GM19372 (cell line): Measurements from ENCODE around the gene ACTG2.
A peak's percentile ranks its signal among the peaks of the same experiment; 100 is the strongest.

Experiments used
- ATAC-seq: cut with Tn5 transposase; IDR thresholded peaks from one replicate; pipeline ENCODE4 v1.9.1; 2021; ENCODE audit warnings: mild to moderate bottlenecking, low read depth, moderate library complexity; ENCODE audit not compliant: unreplicated experiment

The ACTG2 gene

DNA sequence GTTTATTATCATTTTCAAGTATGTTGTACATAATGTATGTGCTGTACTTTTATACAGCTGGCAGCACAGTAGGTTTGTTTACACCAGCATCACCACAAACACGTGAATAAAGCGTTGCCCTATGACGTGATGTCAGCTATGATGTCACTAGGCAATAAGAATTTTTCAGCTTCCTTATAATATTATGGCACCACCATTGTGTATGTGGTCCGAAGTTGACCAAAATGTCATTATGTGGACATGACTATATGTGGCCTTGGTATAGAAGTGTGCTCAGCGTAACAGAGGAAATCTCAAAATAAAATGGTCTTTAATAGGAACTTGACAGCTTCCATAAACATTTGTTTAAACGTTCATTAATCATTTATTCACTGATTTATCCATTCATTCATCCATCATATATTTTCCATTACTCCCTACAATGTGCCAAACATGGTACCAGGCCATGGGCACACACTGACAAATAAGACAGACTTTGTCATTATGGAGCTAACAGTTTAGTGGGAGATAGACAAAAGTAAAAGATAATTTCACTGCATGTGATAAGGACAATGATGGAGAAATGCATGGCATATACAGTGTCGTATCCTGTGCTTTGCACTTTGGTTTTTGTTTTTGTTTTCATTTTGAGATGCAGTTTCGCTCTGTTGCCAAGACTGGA lies 18.9 kb downstream of the ACTG2 start:
- no peak for ATAC-seq

DNA sequence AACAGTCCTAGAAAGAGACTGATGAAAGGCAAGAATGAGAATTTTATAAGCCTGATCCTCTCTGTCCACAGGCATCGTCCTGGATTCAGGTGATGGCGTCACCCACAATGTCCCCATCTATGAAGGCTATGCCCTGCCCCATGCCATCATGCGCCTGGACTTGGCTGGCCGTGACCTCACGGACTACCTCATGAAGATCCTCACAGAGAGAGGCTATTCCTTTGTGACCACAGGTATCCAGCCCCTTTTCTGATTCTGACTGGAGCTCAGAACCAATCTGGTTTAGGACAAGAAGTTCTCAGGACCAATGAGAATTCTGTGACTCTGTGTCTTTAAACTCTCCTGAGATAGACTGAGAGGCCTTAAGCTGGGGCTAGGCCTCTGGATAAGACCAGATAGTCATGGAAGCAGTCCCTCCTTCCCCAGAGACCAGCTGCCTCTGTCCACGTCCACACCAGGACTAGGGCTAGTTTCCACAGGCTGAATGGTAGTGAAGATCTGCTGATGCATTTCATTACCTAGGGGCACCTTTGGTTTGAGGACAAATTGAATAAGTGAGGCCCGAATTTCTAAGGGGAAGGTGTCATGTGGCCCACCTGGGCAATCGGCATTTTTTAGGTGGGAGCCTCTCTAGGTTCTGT lies 20.7 kb downstream of the ACTG2 start:
- ATAC-seq: no peak

DNA sequence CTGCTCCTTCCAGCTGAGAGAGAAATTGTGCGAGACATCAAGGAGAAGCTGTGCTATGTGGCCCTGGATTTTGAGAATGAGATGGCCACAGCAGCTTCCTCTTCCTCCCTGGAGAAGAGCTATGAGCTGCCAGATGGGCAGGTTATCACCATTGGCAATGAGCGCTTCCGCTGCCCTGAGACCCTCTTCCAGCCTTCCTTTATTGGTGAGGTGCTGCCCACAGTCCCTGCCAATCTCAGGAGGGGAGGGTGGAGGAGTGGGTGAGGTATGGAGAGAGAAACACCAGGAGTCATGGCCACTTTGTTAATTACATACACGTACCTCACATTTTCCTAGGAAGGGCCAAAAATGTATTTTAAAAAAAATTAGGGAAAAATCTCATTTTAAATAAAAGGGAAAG lies 21.9 kb downstream of the ACTG2 start:
- no peak for ATAC-seq

DNA sequence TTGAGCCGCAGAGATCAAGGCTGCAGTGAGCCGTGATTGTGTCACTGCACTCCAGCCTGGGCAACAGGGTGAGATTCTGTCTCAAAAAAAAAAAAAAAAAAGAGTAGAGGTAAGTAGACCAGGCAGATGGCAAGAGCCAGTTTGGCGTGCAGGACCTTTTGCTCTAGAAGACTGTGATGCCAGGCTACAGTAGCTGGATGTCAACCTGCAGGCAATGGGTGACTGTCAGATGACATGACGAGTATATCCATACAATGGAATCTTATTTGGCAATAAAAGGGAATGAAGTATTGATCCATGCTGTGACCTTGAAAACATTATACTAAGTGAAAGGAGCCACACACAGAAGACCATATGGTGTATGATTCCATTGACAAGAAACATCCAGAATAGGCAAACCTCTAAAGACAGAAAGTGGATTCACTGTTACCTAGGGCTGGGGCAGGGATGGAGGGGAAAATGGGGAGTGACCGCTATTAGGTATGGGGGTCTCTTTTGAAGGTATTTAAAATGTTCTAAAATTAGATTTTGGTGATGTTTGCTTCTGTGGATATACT lies 22.7 kb downstream of the ACTG2 start:
- no peak for ATAC-seq

GRCh38 chr2:73916666-73917065 lies 23.9 kb downstream of the ACTG2 start:
- ATAC-seq: no peak

- ATAC-seq: no peak
These were observed 24.5 kb downstream of the ACTG2 start for GRCh38 chr2:73917296-73917695.

DNA sequence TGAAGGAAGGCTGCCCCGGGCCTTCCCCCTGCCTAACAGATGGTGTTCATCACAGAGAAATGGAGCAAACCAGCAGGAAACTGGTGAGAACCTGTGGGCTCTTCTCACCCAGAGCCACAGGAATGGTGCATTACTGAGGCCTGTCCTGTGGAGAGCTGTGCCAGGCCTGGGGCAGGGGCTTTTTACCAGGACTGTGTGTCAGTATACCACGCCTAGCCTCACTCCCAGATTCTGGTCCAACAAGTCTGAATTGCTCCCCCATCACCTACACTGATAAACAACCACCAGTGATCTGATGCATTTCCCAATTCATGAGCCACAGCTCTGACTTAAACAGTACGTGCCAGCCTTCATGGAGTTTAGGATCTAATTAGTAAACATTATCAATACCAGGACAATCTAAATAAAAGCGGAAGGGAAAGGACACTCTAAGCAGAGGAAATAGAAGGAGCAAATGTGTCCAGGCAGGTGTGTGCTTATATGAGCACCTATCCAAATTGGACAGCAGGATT lies 24.9 kb downstream of the ACTG2 start:
- no peak for ATAC-seq

- ATAC-seq: no peak
These were observed 26.0 kb downstream of the ACTG2 start for GRCh38 chr2:73918856-73919255.

DNA sequence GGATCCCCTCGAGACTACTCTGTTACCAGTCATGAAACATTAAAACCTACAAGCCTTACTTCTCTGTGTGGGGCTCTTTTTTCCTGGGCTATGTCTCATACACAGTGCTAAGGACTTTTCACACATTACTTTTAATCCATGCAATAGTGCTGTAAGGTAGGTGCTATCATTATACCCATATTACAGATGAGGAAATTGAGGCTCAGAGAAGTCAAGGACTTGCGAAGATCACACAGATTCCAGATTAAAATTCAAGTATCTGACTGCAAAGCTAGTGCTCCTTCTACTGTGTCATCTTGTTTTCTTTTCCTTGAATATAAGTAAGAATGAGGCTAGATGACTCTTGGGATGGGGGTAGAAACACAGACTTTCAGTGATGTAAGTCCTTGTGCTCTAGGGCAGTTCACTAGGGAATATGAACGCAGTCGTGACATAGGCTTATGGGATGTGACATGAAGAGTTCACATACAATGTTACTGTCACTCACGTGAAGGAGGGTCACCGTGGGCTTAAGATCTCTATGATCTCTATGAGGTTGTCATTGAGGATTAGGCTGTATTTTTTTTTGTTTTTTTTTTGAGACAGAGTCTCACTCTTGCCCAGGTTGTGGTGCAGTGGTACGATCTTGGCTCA lies 26.9 kb downstream of the ACTG2 start:
- no peak for ATAC-seq

- no peak for ATAC-seq
These were observed 28.1 kb downstream of the ACTG2 start for GRCh38 chr2:73920577-73921545.

DNA sequence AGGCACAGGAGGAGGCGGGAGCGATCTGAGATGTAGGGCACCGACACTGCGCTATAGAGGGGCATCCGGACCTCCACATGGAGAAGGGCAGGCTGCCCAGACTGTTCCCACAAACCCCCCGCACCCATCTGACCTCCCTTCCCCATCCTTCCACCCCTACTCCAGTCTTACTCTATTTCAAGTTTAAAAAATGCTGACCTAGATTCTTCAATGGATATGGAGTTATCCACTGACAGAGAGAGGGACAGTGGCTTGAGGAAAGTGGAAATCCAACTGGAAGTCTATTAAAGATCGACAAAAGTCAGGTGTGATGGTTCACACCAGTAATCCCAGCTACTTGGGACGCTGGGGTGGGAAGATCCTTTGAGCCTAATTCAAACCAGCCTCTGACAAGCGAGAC lies 28.8 kb downstream of the ACTG2 start:
- no peak for ATAC-seq

GRCh38 chr2:73922681-73923080 lies 29.9 kb downstream of the ACTG2 start:
- ATAC-seq: no peak

DNA sequence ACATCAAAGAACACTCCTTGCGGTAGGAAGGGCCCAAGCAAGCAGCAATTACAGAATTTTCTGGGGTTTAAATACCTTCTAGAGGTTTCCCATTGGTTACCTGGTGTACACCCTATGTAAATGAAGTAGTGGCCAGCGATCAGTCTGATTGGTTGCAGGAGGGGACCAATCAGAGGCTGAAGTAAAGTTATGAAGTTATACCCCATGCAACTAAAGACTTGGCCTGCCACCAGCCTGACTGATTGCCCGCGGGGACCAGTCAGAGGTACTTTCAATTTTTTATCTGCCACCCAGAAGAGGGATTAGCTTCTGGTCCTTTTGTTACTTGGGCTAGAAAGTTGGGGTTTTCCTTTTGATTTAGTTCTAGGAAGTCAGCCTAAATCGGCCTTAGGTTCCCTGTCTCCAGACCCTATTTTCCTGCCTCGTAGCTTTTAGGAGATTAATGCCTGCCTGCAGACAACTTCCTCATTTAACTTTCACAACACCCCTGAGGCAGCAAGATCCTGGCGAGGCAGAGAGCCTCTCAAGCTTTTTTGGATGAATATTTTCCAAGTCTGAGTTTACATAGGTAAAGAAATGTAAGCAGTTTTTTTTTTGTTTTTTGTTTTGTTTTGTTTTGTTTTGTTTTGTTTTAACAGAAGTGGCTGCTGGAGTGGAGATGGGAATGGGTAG lies 32.4 kb downstream of the ACTG2 start:
- no peak for ATAC-seq

DNA sequence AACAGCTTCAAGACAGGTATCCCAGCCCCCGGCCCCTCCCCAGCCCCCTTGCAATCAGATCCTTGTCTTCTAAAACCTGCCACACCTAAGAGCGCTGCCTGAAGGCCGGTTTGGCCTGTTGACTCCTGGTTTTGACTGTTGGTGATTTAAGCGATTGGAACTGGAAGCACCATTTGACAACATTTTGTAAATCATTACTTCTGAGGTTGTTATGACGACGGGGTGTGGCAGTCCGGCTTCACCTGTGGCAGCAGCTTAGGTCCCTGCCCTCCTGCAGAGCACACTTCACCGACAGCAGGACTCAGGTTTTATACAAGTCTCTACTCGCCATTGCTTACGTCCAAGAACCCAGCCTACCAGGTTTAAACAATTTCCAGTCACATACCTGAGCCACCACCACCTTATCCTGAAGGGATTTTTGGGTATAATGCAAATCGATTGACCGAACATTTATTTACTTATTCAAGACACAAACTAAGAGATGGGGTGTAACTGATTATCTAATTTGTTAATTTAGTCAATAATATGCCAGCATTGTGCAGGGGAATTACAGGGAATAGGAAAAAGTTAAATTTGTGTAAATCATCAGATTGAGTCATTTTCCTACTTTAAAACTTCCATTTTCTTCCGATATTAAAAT lies 33.2 kb downstream of the ACTG2 start:
- no peak for ATAC-seq

GRCh38 chr2:73926493-73927327 lies 33.9 kb downstream of the ACTG2 start, which contains the start of gene DGUOK:
DGUOK (plus strand) TSS chr2:73926880; CDS start chr2:73926911, 31 bp downstream.
- peak; percentile 99 for ATAC-seq

DNA sequence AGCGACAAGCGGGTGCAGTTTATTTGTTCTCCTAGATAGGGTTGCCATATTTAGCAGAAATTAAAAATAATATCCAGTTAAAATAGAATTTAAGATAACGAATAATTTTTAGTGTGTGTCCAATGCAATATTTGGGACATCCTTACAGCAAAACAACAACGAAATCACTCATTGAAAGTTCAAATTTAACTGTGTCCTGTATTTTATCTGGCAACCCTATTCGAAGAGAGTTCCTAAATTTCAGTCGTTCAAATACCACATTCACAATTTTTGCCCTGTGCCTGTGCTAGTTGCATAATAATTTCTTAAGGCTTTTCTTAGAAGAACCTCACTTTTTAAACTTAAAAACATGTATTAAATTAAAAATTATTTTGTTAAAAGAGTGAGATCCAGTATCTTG lies 34.5 kb downstream of the ACTG2 start:
- ATAC-seq: no peak

- ATAC-seq: no peak
These were observed 36.1 kb downstream of the ACTG2 start for GRCh38 chr2:73928963-73929347.

- no peak for ATAC-seq
These were observed 37.6 kb downstream of the ACTG2 start for GRCh38 chr2:73930386-73930785.
